ENCODE data around the gene FSTL5. TPM values are rescaled to one million over a fixed set of nuclear protein-coding genes. Genes with fewer than 3 reads are reported as not detected.

The FSTL5 gene
- total and polyA plus RNA-seq, 10 of the 15 experiments (the other 5 are each of a cell fraction or from before 2014, with no cell fraction given) = 0.04 to 2.4 (median 0.08) TPM; not detected in 4

DNA sequence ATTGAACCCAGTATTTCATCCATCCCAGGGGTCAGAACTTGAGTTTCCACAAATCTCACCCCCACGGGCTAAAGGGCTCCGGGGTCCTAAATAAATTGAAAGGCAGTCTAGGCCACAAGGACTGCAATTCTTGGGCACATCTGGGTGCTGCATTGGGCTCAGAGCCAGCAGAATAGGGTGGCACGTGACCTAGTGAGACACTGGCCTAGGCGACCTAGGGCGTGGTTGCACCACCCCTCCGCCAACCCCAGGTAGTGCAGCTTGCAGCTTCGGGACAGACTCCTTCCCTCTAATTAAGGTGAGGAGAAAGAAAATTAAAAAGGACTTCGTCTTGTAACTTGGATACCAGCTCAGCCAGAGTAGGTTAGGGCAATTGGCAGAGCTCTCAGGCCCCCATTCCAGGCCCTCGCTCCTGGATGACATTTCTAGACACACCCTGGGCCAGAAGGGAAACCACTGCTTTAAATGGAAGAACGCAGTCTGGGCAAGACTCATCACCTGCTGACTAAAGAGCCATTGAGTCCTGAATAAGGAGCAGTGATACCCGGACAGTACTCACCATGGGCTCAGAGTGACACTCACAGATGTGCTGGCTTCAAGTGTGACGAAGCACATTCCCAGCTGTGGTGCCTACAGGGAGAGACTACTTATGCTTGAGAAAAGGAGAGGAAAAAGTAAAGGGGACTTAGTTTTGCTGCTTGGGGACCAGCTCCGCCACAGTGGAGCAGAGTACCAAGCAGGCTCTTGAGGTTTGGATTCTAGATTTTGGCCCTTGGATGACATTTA, 735.4 kb downstream of the FSTL5 start:
- POLR2A ChIA-PET = no interaction called here
- no peak overlapping the region for H3K9ac ChIP-seq (ENCODE audit: control insufficient read depth, insufficient read depth, low read length)
- no peak for DNase-seq (ENCODE audit: low read depth, low spot score)

GRCh38 chr4:161419822-161420221, 744.0 kb downstream of the FSTL5 start:
- ChIA-PET CTCF (interaction anchor here (0.6 to 3.2 kb wide), 7 partner anchors 25 to 166 kb away, joined by 3 to 14 read pairs (median 4); no protein-coding TSS in a partner anchor), RAD21 (ENCODE audit: unreplicated experiment) (interaction anchor here (1.3 kb wide), 1 partner anchor 532 kb away, joined by 3 read pairs; no protein-coding TSS in a partner anchor), POLR2A (no interaction called here), SMC1A (ENCODE audit: uncharacterized antibody, unreplicated experiment) (interaction anchor here (0.6 to 1.2 kb wide), 4 partner anchors 36 to 167 kb away, joined by 3 to 4 read pairs (median 3); no protein-coding TSS in a partner anchor)
- Histone ChIP-seq H2AFZ (ENCODE audit: control insufficient read depth, low read depth, low read length) (no peak overlapping the region), H4K20me1 (ENCODE audit: control insufficient read depth, insufficient read depth) (no peaks in the 10 kb centered on the region), H3K36me3 (ENCODE audit: control insufficient read depth in 2 of 2, insufficient read depth in 2 of 2, low read length in 1 of 2) (no peaks in the 10 kb centered on the region), H3K9ac (ENCODE audit: control insufficient read depth, insufficient read depth, low read length) (no peak overlapping the region), H3K4me3 (no peak overlapping the region), H3K9me3 (replicated peaks; ENCODE audit: control insufficient read depth, insufficient read depth, low read length) (no peaks in the 10 kb centered on the region), H3K79me2 (ENCODE audit: control insufficient read depth, insufficient read depth, low read length) (no peaks in the 10 kb centered on the region), H3K27me3 (replicated peaks in 1 of 2; ENCODE audit: control insufficient read depth in 2 of 2, insufficient read depth in 2 of 2, low read length in 1 of 2) (no peaks in the 10 kb centered on the region), H3K4me1 (ENCODE audit: control insufficient read depth, insufficient read depth, low read length) (no peaks in the 10 kb centered on the region), H3K27ac (ENCODE audit: control insufficient read depth, insufficient read depth) (no peak overlapping the region), H3K4me2 (ENCODE audit: control insufficient read depth, insufficient read depth) (no peak overlapping the region)
- no TSS peak for BruUV-seq (replicated peaks)
- in situ Hi-C loops (cut with MboI) (no loop called here), intact Hi-C loops (cut with micrococcal nuclease; ENCODE audit: unreplicated experiment) (loop anchor here (1.0 kb wide), 2 partner anchors 100 to 164 kb away; no protein-coding TSS in a partner anchor)
- FAIRE-seq (no peak), ATAC-seq (peak; percentile 97), DNase-seq (ENCODE audit: low read depth, low spot score) (no peak)
- 0% methylated on average over 1 of the region's 1 CpG for WGBS (ENCODE audit: insufficient coverage, insufficient replicate concordance, low lambda C conversion rate, missing lambda C conversion rate)
- TF ChIP-seq CTCF (IDR thresholded peaks at IDR 0.05 in 2 of 3, conservative IDR thresholded peaks at IDR 0.05 in 1 of 3; ENCODE audit: control insufficient read depth in 2 of 3, extremely low read depth in 1 of 3, insufficient read depth in 1 of 3, low read depth in 3 of 3, low read length in 3 of 3) (peak in 2 of 3 experiments; percentile 30 to 48; a peak in 4 of 6 replicates), DPF2 (IDR thresholded peaks at IDR 0.05) (no peak), RAD21 (IDR thresholded peaks at IDR 0.05; ENCODE audit: insufficient read depth, low read depth, low read length) (peak; percentile 53), SMC3 (IDR thresholded peaks at IDR 0.05; ENCODE audit: borderline replicate concordance, low read length) (peak; percentile 45; the same call in 1 of the 2 replicates), JUNB (IDR thresholded peaks at IDR 0.05) (no peak)

More for the DNA sequence above, 735.4 kb downstream of the FSTL5 start:
- TF ChIP-seq HDGF (IDR thresholded peaks at IDR 0.05) = no peak
- peak in 1 of 2 experiments; percentile 26; a peak in 1 of 4 replicates for TF ChIP-seq BHLHE40 (IDR thresholded peaks at IDR 0.05; ENCODE audit: borderline replicate concordance in 1 of 2, low read depth in 2 of 2, low read length in 1 of 2)
- Histone ChIP-seq H3K27ac (ENCODE audit: control insufficient read depth, insufficient read depth) (no peak overlapping the region), H2AFZ (ENCODE audit: control insufficient read depth, low read depth, low read length) (no peak overlapping the region), H3K79me2 (ENCODE audit: control insufficient read depth, insufficient read depth, low read length) (no peaks in the 10 kb centered on the region), H3K36me3 (ENCODE audit: control insufficient read depth in 2 of 2, insufficient read depth in 2 of 2, low read length in 1 of 2) (no peaks in the 10 kb centered on the region), H3K4me2 (ENCODE audit: control insufficient read depth, insufficient read depth) (no peak overlapping the region), H3K9me3 (replicated peaks; ENCODE audit: control insufficient read depth, insufficient read depth, low read length) (no peaks in the 10 kb centered on the region), H4K20me1 (ENCODE audit: control insufficient read depth, insufficient read depth) (no peaks in the 10 kb centered on the region), H3K27me3 (replicated peaks in 1 of 2; ENCODE audit: control insufficient read depth in 2 of 2, insufficient read depth in 2 of 2, low read length in 1 of 2) (no peaks in the 10 kb centered on the region), H3K4me3 (no peak overlapping the region), H3K4me1 (ENCODE audit: control insufficient read depth, insufficient read depth, low read length) (no peaks in the 10 kb centered on the region)
- RAD21 ChIA-PET (ENCODE audit: unreplicated experiment) = no interaction called here
- CTCF ChIA-PET = interaction anchor here (1.2 kb wide), 1 partner anchor 19 kb away, joined by 3 read pairs; no protein-coding TSS in a partner anchor
- FAIRE-seq (no peak), ATAC-seq (no peak)
- in situ Hi-C loops (cut with MboI) (no loop called here), intact Hi-C loops (cut with micrococcal nuclease; ENCODE audit: unreplicated experiment) (no loop called here)
- BruUV-seq (replicated peaks) = no TSS peak
- SMC1A ChIA-PET (ENCODE audit: uncharacterized antibody, unreplicated experiment) = interaction anchor here (0.5 to 1.5 kb wide), 3 partner anchors 21 to 175 kb away, joined by 3 to 4 read pairs (median 3); no protein-coding TSS in a partner anchor
- WGBS (ENCODE audit: insufficient coverage, insufficient replicate concordance, low lambda C conversion rate, missing lambda C conversion rate) = 24% methylated on average over 13 of the region's 13 CpGs

Measured in GM12878 (cell line).